ENCODE data around the gene STX18.

GRCh38 chr4:4402966-4403365 lies 138.9 kb downstream of the STX18 start:
- TF ChIP-seq CTCF (IDR thresholded peaks at IDR 0.05), result no peak
- no peak for TF ChIP-seq POLR2AphosphoS5 (IDR thresholded peaks at IDR 0.05)
- TF ChIP-seq EP300 (IDR thresholded peaks at IDR 0.05; ENCODE audit: low read depth), result no peak
